Adrenal gland (tissue), 5 donors: ENCODE results near the gene TTLL11.

Experiments used
- POLR2A ChIP-seq, 2 donors: fragments of 450-650 bp; IDR thresholded peaks; one replicate each; pipeline ENCODE4 v1.6.1; 2017; ENCODE audit warnings: antibody characterized with exemption in 2 of 2, mild to moderate bottlenecking in 2 of 2, moderate library complexity in 1 of 2
- TF ChIP-seq, protein P1 (sequence below), 6 experiments: fragments of 450-650 bp in 4 of 6; fragments of 200-600 bp in 2 of 6; sonication (generic) in 1 of 6; IDR thresholded peaks; 1 replicate in 5 of 6; 2 replicates in 1 of 6; pipeline versions ENCODE4 v1.5.1 to v1.8.0; 2016 to 2021; ENCODE audit warnings: antibody characterized with exemption in 6 of 6, mild to moderate bottlenecking in 2 of 6, moderate library complexity in 1 of 6
- donor health status: DM: no; HTN: no; CAD: no.

GRCh38 chr9:121820286-121821005 lies 272.7 kb downstream of the TTLL11 start:
- TF ChIP-seq, protein P1, sequence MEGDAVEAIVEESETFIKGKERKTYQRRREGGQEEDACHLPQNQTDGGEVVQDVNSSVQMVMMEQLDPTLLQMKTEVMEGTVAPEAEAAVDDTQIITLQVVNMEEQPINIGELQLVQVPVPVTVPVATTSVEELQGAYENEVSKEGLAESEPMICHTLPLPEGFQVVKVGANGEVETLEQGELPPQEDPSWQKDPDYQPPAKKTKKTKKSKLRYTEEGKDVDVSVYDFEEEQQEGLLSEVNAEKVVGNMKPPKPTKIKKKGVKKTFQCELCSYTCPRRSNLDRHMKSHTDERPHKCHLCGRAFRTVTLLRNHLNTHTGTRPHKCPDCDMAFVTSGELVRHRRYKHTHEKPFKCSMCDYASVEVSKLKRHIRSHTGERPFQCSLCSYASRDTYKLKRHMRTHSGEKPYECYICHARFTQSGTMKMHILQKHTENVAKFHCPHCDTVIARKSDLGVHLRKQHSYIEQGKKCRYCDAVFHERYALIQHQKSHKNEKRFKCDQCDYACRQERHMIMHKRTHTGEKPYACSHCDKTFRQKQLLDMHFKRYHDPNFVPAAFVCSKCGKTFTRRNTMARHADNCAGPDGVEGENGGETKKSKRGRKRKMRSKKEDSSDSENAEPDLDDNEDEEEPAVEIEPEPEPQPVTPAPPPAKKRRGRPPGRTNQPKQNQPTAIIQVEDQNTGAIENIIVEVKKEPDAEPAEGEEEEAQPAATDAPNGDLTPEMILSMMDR (IDR thresholded peaks at IDR 0.05), result no peak
- no peak for TF ChIP-seq POLR2A (IDR thresholded peaks at IDR 0.05)
